Bronchial epithelial cell (primary cell): ENCODE measurements around the gene AGAP3. TPM values are rescaled to one million over a fixed set of nuclear protein-coding genes. Genes with fewer than 3 reads are reported as not detected.

Source experiments
- DNase-seq: peaks from one replicate; pipeline ENCODE4 v3.0.0-alpha.2; 2010; ENCODE audit warnings: low read depth
- FAIRE-seq: peaks from 2 replicates; lab custom pipeline; 2011; peaks lifted over from hg19 to GRCh38; lab: Jason Lieb, UNC
- H3K27me3 ChIP-seq: 2 replicates; pipeline ENCODE4 v1.5.1; 2011; ENCODE audit warnings: low read length; ENCODE audit not compliant: control insufficient read depth, insufficient read depth
- H3K36me3 ChIP-seq: 2 replicates; pipeline ENCODE4 v1.5.1; 2011; ENCODE audit warnings: low read length; ENCODE audit not compliant: control insufficient read depth, insufficient read depth
- H3K4me3 ChIP-seq: 2 replicates; pipeline ENCODE4 v1.5.1; 2011; ENCODE audit warnings: mild to moderate bottlenecking, low read depth, low read length, control low read depth
- total RNA-seq: library from RNA; depleted of rRNA; stranded (reverse); fragments of >200 nt; gene quantifications from 2 replicates; pipeline ENCODE4 v1.2.1, GENCODE V29; 2014
- TF ChIP-seq, protein P1 (sequence below): IDR thresholded peaks from 2 replicates; pipeline ENCODE4 v1.5.1; 2011; ENCODE audit warnings: mild to moderate bottlenecking, moderate library complexity, low read length, control low read depth, inconsistent platforms; ENCODE audit not compliant: insufficient read depth, severe bottlenecking

The AGAP3 gene
- total RNA-seq, 1 donor from 2014 or later = 52.7 TPM

DNA sequence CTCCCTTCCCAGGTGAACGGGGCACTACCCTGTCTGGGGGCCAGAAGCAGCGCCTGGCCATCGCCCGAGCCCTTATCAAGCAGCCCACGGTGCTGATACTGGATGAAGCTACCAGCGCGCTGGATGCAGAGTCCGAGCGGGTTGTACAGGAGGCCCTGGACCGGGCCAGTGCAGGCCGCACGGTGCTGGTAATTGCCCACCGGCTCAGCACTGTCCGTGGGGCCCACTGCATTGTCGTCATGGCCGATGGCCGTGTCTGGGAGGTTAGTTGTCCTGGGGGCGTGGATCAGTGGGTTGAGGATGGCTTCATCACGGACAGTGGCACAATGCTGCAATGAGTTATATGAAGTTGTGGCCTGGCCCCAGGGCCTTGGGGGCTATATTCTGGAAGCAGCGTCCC, 42.3 kb upstream of the AGAP3 start:
- peaks cover 7% of the 10 kb centered on the region for H3K36me3 ChIP-seq
- no peaks in the 10 kb centered on the region for H3K27me3 ChIP-seq
- FAIRE-seq = no peak
- no peak for DNase-seq
- no peak overlapping the region for H3K4me3 ChIP-seq
- TF ChIP-seq, protein P1, sequence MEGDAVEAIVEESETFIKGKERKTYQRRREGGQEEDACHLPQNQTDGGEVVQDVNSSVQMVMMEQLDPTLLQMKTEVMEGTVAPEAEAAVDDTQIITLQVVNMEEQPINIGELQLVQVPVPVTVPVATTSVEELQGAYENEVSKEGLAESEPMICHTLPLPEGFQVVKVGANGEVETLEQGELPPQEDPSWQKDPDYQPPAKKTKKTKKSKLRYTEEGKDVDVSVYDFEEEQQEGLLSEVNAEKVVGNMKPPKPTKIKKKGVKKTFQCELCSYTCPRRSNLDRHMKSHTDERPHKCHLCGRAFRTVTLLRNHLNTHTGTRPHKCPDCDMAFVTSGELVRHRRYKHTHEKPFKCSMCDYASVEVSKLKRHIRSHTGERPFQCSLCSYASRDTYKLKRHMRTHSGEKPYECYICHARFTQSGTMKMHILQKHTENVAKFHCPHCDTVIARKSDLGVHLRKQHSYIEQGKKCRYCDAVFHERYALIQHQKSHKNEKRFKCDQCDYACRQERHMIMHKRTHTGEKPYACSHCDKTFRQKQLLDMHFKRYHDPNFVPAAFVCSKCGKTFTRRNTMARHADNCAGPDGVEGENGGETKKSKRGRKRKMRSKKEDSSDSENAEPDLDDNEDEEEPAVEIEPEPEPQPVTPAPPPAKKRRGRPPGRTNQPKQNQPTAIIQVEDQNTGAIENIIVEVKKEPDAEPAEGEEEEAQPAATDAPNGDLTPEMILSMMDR = no peak

DNA sequence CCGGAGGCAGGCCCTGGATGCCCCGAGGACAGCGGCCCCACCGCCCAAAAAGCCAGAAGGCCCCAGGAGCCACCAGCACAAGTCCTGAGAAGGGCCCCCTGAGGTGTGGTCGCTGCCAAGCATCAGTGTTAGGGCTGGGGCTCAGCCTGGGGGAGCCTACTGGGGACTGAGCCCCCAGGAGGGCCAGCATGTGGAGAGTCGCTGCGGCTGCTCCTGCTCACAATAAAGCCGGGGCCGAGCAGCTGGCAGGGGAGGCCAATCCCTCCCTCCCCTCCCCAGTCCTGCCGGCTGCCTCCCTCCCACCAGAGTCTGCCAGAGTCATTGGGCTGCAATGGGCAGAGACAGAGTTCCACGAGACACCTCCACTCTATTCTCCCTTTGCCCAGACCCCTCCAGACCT, 41.0 kb upstream of the AGAP3 start:
- Histone ChIP-seq H3K4me3 (no peak overlapping the region), H3K27me3 (peaks cover 3% of the 10 kb centered on the region), H3K36me3 (peaks cover 7% of the 10 kb centered on the region)
- TF ChIP-seq, protein P1 = no peak
- FAIRE-seq = no peak
- no peak for DNase-seq

DNA sequence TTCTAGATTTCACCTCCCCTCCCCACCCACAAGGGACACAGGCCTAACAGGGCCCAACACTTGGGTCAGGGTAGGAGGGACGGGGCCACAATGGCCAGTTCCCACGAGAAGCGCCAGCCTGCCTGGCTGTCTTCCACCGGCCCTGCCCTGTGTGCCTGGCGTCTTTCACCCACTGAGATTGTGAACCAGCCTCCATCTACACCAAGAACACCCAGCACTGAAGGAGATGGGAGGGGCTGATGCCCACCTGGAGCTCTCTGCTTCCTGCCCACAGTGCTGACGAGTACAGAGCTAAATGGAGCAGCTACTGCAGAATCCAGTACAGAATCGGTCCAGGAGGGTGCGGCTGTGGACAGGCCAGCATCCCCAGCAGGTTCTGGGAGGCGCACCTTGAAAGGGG, 40.3 kb upstream of the AGAP3 start:
- Histone ChIP-seq H3K27me3 (peaks cover 6% of the 10 kb centered on the region), H3K4me3 (no peak overlapping the region), H3K36me3 (peaks cover 7% of the 10 kb centered on the region)
- TF ChIP-seq, protein P1 = no peak
- DNase-seq (no peak), FAIRE-seq (no peak)

DNA sequence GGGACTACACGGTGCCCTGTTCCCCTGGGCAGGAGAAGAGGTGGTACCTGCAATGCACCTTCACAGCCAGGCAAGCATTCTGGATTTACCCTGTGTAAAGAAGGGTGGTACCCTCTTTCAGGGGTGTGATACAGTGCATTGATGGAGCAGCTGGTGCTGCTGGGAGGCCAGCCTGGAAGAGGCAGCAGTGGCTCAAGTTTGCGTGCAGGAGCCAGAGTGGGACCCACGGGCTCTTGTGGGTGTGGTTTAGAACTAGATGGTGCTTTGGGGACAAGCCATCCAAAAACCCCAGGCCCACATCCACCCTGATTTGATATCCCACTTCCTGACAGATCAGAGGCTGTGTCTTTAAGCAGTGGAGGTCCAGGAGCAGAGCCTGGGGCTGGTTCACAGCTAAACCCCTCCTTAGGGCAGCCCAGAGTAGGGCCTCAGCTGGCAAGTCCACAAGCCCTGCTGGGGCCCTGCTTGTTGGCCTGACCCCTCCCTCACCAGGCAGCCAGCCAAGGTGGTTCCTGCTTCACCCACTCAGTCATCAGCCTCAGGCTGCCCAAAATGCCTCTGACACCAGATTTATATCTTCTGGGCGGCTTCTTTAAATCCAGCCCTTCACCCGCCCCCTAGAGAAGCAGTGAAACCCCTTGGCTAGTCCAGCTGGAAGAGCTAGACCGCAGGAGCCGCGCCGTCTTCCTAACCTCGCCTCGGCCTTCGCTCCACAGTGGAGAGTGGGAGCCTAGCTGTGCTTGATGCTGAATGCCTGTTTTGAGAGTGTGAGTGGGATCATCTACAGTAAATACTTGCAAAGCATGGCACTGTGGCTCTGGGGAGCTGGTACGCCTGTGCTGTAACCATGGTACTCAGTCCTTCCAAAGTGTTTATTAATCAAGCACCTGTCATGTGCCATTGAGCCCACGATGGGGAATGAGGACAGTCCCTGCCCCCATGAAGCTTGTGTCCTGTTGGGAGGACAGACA, 39.4 kb upstream of the AGAP3 start:
- no peak for DNase-seq
- peaks cover 5% of the 10 kb centered on the region for H3K36me3 ChIP-seq

DNA sequence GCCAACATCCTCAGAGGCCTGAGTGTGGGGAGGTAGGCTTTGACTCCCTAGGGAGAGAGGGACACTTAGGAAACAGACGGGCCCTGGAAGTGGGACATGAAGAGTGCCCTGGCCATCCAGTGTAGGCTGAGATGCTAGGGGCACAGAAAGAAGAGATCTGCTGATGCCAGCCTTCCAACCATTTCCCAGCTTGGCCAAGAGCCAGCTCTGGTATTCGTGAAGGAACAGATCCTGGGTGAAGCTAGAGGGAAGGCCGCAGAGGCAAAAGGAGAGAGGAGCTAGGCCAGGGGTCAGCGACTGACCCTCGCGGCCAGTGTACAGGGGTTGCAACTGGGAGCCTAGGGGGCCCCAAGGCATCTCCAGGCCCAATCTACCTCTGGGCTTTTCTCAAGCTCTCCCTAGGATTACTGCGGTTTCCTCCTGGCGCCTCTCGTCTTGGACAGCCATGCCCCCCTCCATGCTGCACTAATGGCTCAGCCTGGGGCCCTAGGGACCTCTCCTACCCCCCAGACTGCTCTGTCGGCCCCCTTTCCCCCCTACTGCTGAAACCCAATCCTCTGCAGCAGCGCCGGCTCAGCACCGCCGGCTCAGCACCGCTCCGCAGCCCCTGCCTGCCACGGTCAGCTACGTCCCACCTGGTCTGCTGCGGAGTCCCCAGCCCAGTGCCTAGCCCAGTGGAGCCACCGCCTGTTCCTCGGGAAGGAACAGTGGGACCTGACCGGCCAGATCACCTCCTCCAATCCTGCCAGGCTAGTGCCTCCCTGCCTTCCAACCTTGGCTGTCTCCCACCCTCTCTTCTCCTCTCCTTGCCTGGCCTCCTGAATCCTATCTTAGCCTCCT, 38.1 kb upstream of the AGAP3 start, which contains the start of gene ASIC3:
Gene ASIC3, plus strand, starts transcription at position 556 of the 840 bp plus-strand sequence. CDS start 355 bp downstream, outside the sequence.
- no peak within 1 kb of the TSS for H3K4me3 ChIP-seq
- DNase-seq (no peak), FAIRE-seq (no peak)
- TF ChIP-seq, protein P1 = no peak
- H3K27me3 ChIP-seq = peaks cover 6% of the 10 kb centered on the region
- peaks cover 2% of the 10 kb centered on the region for H3K36me3 ChIP-seq

More for the DNA sequence above, 39.4 kb upstream of the AGAP3 start:
- Histone ChIP-seq H3K27me3 (peaks cover 6% of the 10 kb centered on the region), H3K4me3 (no peak overlapping the region)
- TF ChIP-seq, protein P1 = no peak
- no peak for FAIRE-seq
